ENCODE measurements around the gene PFKFB2.

The PFKFB2 gene

DNA sequence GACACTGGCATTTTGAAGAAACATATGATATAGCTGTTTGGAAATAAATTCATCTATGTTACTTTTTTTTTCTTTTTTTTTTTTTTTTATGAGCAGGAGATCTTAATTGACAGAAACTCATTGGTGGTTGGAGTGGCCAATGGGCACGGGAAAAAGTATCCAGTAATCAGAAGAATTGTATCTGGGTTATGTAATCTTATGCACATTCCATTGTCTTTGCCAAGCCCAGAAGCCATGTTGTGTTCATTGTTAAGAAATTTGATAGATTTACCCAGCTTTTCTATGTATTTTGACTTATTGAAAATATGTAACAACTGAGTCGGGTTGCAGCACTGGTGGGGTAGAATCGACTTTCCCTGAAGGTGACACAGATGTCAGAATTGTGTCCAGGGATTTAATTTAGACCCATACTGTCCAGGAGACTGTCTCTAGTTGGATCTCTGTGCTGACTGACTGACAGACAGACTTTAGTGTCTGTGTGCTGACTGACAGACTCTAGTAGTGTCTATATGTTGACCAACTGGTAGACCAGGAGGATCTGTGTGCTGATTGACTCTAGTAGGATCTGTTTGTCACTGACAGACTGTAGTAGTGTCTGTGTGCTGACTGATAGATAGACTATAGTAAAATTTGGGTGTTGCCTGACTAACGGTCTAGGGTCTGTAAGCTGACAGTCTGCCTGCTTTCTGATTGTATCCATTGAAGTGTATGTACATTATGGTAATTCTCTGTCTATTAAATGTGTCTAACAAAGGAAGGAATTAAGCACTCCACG, 23.3 kb downstream of the PFKFB2 start:
- Histone ChIP-seq H3F3A (ENCODE audit: control insufficient read depth, insufficient read depth) (no peaks in the 10 kb centered on the region), H3K27ac (ENCODE audit: low read depth, low read length) (no peak overlapping the region), H3K4me1 (ENCODE audit: control insufficient read depth, low read length) (no peaks in the 10 kb centered on the region), H3K4me3 (ENCODE audit: low read length) (no peak overlapping the region), H3K27me3 (ENCODE audit: control insufficient read depth, low read length) (peaks cover 14% of the 10 kb centered on the region), H3K36me3 (ENCODE audit: control insufficient read depth, low read length) (no peaks in the 10 kb centered on the region), H3K4me2 (ENCODE audit: low read length) (no peak overlapping the region), H3K79me2 (ENCODE audit: control insufficient read depth, low read length) (no peaks in the 10 kb centered on the region), H3K9me3 (ENCODE audit: control insufficient read depth, insufficient read depth, low read length) (no peaks in the 10 kb centered on the region), H4K20me1 (ENCODE audit: control insufficient read depth, insufficient read depth, low read depth, low read length) (no peaks in the 10 kb centered on the region), H3K9me2 (replicated peaks; ENCODE audit: control insufficient read depth, low read length) (no peaks in the 10 kb centered on the region)
- TF ChIP-seq, protein P1, sequence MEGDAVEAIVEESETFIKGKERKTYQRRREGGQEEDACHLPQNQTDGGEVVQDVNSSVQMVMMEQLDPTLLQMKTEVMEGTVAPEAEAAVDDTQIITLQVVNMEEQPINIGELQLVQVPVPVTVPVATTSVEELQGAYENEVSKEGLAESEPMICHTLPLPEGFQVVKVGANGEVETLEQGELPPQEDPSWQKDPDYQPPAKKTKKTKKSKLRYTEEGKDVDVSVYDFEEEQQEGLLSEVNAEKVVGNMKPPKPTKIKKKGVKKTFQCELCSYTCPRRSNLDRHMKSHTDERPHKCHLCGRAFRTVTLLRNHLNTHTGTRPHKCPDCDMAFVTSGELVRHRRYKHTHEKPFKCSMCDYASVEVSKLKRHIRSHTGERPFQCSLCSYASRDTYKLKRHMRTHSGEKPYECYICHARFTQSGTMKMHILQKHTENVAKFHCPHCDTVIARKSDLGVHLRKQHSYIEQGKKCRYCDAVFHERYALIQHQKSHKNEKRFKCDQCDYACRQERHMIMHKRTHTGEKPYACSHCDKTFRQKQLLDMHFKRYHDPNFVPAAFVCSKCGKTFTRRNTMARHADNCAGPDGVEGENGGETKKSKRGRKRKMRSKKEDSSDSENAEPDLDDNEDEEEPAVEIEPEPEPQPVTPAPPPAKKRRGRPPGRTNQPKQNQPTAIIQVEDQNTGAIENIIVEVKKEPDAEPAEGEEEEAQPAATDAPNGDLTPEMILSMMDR (IDR thresholded peaks at IDR 0.05; ENCODE audit: low read depth, low read length, poor library complexity, severe bottlenecking), result no peak
- TF ChIP-seq EZH2phosphoT487 (IDR thresholded peaks at IDR 0.05; ENCODE audit: borderline replicate concordance, low read length), result no peak

DNA sequence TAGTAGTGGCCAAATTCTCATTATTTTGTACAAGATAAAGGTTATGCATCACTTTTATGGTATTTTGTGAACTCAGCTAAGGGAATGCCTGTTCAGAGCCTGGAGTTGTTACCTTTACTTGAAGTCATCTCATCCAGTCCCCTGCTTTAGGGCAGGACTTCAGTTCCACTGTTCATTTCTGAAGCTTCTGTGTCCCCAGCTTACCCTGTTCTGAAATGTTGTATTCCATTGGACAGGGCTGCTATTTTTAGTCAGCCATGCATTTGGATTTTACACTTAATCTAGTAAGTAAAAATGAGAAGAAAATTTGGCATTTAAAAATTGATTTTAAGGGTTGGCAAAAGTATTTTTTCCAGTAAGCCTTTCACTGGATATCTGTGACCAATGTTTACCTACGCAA, 23.9 kb downstream of the PFKFB2 start:
- Histone ChIP-seq H3K9me3 (ENCODE audit: control insufficient read depth, insufficient read depth, low read length) (no peaks in the 10 kb centered on the region), H3F3A (ENCODE audit: control insufficient read depth, insufficient read depth) (no peaks in the 10 kb centered on the region), H3K9me2 (replicated peaks; ENCODE audit: control insufficient read depth, low read length) (no peaks in the 10 kb centered on the region), H3K36me3 (ENCODE audit: control insufficient read depth, low read length) (no peaks in the 10 kb centered on the region), H3K4me2 (ENCODE audit: low read length) (no peak overlapping the region), H3K27ac (ENCODE audit: low read depth, low read length) (no peak overlapping the region), H3K79me2 (ENCODE audit: control insufficient read depth, low read length) (no peaks in the 10 kb centered on the region), H4K20me1 (ENCODE audit: control insufficient read depth, insufficient read depth, low read depth, low read length) (no peaks in the 10 kb centered on the region), H3K27me3 (ENCODE audit: control insufficient read depth, low read length) (peaks cover 19% of the 10 kb centered on the region), H3K4me1 (ENCODE audit: control insufficient read depth, low read length) (no peaks in the 10 kb centered on the region), H3K4me3 (ENCODE audit: low read length) (no peak overlapping the region)
- no peak for TF ChIP-seq EZH2phosphoT487 (IDR thresholded peaks at IDR 0.05; ENCODE audit: borderline replicate concordance, low read length)
- TF ChIP-seq, protein P1 (IDR thresholded peaks at IDR 0.05; ENCODE audit: low read depth, low read length, poor library complexity, severe bottlenecking), result no peak

DNA sequence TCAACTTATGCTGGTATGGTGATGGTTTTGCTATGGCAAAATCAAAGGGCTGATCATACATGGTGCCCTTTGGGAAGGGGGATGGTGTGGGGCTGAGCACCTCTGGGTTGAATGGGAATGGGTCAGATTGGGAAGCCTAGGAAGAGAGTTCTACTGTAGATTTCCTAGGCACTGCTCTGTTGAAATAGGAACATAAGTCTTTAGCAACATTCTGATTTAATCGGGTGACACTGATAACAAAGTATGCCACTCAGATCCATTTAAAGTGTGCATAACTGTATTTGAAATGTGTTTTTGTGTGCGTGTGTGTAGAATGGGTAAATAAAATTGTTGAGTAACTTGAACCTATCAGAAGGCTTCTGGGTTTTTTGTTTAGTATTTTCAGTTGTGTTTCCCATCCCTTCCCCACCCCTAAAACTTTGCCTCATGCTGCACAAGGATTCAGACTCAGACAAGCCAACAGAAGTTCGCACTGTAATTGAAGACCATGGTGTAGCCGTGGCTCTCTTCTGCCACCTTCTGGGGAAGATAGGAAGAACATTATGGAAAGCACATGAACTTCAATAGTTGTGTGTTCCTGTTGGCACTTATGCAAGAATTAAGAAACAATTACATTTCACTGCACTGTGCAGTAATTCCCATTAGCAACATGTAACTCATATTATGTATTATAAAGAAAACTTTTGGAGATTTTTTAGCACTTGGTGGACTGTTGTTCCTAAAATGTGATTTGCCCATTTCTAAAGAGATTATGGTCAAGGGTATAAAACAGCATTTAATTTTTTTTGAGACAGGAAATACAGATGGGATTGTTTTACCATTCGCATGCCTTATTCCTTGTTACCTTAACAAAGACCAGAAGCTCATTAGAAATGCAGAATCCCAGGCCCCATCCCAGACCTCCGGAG, 24.6 kb downstream of the PFKFB2 start:
- Histone ChIP-seq H4K20me1 (ENCODE audit: control insufficient read depth, insufficient read depth, low read depth, low read length) (no peaks in the 10 kb centered on the region), H3K9me3 (ENCODE audit: control insufficient read depth, insufficient read depth, low read length) (no peaks in the 10 kb centered on the region), H3K4me1 (ENCODE audit: control insufficient read depth, low read length) (no peaks in the 10 kb centered on the region), H3K4me3 (ENCODE audit: low read length) (no peak overlapping the region), H3K27me3 (ENCODE audit: control insufficient read depth, low read length) (peaks cover 23% of the 10 kb centered on the region), H3K27ac (ENCODE audit: low read depth, low read length) (no peak overlapping the region), H3K79me2 (ENCODE audit: control insufficient read depth, low read length) (no peaks in the 10 kb centered on the region), H3K4me2 (ENCODE audit: low read length) (no peak overlapping the region), H3K36me3 (ENCODE audit: control insufficient read depth, low read length) (no peaks in the 10 kb centered on the region), H3F3A (ENCODE audit: control insufficient read depth, insufficient read depth) (no peaks in the 10 kb centered on the region), H3K9me2 (replicated peaks; ENCODE audit: control insufficient read depth, low read length) (no peaks in the 10 kb centered on the region)
- no peak for TF ChIP-seq EZH2phosphoT487 (IDR thresholded peaks at IDR 0.05; ENCODE audit: borderline replicate concordance, low read length)
- TF ChIP-seq, protein P1 (IDR thresholded peaks at IDR 0.05; ENCODE audit: low read depth, low read length, poor library complexity, severe bottlenecking), result peak; percentile 86

Data from DOHH2 (cell line).